RPMI7951 (cell line): Measurements from ENCODE around the gene OPRPN. TPM values are rescaled to one million over a fixed set of nuclear protein-coding genes. Genes with fewer than 3 reads are reported as not detected.

ENCODE experiments used
- total RNA-seq: library from RNA; depleted of rRNA; stranded (reverse); fragments of >200 nt; shearing (Covaris generic); gene quantifications from 2 replicates; pipeline ENCODE4 v1.2.3, GENCODE V29; 2014; rRNA removed

OPRPN gene
- total RNA-seq, 1 experiment from 2014 or later: not detected

Other genes starting within 250 kb of the OPRPN start
- gene PRR27, start 243.7 kb upstream of the OPRPN start, total RNA-seq: not detected in 2 replicates
- gene ODAM, start 202.2 kb upstream of the OPRPN start, total RNA-seq: not detected in 2 replicates
- not detected in 2 replicates for gene FDCSP, start 171.8 kb upstream of the OPRPN start, total RNA-seq
- gene CSN3, start 155.3 kb upstream of the OPRPN start, total RNA-seq: not detected in 2 replicates
- gene CABS1, start 63.0 kb upstream of the OPRPN start, total RNA-seq: not detected in 2 replicates
- gene SMR3A, start 37.2 kb upstream of the OPRPN start, total RNA-seq: not detected in 2 replicates
- gene SMR3B, start 14.8 kb upstream of the OPRPN start, total RNA-seq: not detected in 2 replicates
- not detected in 2 replicates for gene MUC7, start 74.3 kb downstream of the OPRPN start, total RNA-seq
- not detected in 2 replicates for gene AMTN, start 120.6 kb downstream of the OPRPN start, total RNA-seq
- gene AMBN, start 194.3 kb downstream of the OPRPN start, total RNA-seq: not detected in 2 replicates
- not detected in 2 replicates for gene ENAM, start 230.8 kb downstream of the OPRPN start, total RNA-seq